GM21528 (cell line): ENCODE measurements around the gene VPS39.

ENCODE experiments used
- ATAC-seq: cut with Tn5 transposase; IDR thresholded peaks from one replicate; pipeline ENCODE4 v1.9.1; 2021; ENCODE audit warnings: mild to moderate bottlenecking, moderate library complexity; ENCODE audit not compliant: unreplicated experiment, low FRiP score

The VPS39 gene

DNA sequence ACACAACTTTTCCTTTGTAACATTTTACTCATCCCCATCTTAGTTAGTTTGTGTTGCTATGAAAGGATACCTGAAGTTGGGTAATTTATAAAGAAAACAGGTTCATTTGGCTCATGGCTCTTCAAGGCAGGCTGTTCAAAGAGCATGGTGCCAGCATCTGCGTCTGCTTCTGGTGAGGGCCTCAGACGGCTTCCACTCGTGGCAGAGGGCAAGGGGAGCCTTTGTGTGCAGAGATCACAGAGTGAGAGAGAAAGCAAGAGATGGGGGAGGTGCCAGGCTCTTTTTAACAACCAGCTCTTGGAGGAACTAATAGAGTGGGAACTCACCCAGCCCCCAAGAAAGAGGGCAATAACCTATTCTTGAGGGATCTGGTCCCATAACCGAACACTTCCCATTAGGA is 74.7 kb downstream of the VPS39 start:
- no peak for ATAC-seq

GRCh38 chr15:42131826-42132806 is 76.0 kb downstream of the VPS39 start:
- ATAC-seq, result no peak

DNA sequence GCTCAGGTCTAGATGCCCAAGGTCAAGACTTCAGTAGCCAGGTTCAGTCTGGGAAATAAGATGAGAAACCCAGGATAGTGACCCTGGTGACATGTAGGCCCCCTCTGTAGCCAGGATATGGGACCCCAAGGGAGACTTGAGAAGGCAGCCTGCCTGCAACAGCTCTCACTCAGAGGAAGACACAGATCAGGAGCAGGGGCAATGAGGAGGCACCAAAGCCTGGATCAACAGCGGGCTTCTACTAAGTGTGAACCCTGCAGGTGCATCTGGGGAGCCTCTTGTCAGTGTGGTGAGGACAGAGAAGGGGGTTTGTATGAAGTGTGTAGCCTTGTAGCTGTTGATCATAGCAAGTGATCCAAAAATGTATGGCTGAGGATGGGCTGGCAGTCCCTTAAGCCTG is 77.1 kb downstream of the VPS39 start:
- no peak for ATAC-seq

- no peak for ATAC-seq
Observed at GRCh38 chr15:42130246-42130986, 77.7 kb downstream of the VPS39 start.

GRCh38 chr15:42129364-42129763 is 78.7 kb downstream of the VPS39 start:
- ATAC-seq, result no peak

DNA sequence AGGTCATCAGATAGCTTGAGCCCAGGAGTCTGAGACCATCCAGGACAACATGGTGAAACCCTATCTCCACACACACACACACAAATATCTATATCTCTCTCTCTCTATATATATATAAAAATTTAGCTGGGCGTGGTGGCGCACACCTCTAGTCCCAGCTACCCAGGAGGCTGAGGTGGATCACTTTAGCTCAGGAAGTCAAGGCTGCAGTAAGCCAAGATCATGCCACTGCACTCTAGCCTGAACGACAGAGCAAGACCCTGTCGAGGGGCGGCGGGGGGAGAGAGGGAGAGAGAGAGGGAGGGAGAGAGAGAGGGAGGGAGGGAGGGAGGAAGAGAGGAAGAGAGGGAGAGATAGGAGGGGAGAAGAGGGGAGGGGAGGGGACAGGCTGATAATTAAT is 79.6 kb downstream of the VPS39 start:
- ATAC-seq, result no peak

DNA sequence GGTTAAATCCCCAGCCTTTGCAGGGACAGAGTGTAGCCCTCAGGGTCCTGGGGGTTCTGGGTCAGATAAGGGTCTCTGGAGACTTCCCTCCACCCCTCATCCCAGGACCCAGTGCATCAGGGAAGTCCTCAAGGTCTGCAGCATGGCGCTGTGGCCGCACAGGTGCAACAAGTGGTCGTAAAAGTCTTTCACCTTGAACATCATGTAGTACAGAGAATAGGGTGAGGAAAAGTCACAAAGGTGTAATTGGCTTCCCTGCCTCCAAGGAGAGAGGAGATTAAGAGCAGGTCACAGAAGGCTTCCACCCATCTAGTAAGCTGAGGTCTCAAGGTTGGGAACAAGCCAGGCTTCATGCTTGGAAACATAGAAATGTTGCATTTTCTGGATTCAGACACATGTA is 84.6 kb downstream of the VPS39 start:
- ATAC-seq, result no peak

DNA sequence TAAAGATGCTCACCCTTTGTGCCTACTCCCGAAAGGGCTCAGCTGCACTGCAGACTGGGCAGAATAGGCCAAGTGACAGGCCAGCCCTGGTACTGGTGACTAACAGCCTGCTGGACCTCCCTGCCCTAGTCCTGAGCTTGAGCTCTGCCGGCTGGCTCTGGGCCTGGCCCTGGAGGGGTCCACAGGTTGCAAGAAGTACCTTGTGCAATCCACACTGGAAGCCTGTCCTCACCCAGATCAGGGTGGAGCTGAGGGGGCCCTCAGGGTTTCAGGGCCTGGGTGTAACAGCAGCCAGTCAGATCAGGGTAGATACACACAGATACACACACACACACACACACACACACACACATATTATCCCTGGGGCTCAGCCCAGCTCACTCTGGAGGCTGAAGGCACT is 86.4 kb downstream of the VPS39 start:
- no peak for ATAC-seq

GRCh38 chr15:42121021-42121420 is 87.1 kb downstream of the VPS39 start:
- no peak for ATAC-seq

- no peak for ATAC-seq
Observed at GRCh38 chr15:42120285-42120684, 87.8 kb downstream of the VPS39 start.

DNA sequence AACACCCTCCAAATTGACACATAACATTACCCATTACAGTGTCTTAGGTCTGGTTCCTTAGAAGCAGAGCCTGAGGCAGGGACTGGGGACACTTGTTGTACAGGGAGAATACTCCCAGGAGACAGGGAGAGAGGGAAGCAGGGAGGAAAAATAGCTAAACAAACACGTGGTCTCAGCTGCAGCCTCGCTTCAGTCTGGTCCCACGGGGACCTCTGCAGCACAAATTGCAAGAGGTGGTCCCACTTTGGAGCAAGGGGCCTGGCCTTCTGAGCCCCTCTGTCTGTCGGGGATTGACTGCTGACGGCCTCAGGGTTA is 88.7 kb downstream of the VPS39 start:
- ATAC-seq, result no peak

DNA sequence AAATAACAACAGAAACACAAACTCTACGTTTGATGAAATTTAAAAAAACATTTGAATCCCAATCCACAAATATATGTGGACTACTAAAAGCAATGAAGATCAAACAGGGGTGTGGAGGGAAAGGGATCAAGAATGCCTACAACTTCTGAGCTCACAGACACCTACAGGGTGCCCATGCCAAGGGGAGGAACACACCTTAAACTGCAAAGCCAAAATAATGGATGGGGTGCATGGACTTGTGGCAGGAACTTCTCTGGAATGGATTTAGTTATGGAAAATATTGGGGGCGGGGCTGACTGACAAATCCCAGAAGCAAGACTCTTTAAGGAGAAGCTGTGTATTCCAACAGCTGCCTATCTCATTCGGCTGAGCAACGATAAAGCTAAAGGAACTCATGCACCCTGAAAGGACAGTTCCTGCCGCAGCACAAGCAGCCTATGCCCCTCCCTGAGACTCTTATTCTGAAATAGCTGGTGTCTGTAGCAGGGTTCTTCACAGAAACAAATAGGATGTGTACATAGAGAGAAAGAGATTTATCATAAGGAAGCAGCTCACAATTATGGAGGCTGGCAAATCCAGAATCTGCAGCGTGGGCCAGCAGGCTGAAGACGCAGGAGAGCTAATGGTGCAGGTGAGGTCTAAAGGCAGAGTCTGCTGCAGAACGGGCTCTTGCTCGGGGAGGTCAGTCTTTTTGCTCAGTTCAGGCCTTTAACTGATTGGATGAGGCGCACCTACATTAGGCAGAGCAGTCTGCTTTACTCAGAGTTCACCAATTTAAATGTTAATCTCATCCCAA is 89.3 kb downstream of the VPS39 start:
- no peak for ATAC-seq

DNA sequence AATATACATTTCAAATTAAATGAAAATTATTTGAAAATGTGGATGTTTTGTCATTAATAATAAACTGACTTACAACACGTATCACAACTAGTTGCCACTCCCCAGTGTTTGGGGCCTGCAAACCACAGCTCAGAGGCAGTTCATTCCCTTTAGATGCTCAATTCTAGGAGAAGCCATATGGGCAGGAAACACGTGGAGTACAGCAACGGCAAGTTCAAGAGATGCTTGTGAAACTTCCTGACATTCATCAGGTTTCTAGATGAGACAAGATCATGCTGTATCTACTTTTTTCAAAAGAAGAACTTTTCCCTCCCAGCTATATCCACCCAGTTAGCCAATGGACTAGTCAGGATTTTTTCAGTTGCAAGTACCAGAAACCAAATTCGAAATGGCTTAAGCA is 96.2 kb downstream of the VPS39 start:
- no peak for ATAC-seq

DNA sequence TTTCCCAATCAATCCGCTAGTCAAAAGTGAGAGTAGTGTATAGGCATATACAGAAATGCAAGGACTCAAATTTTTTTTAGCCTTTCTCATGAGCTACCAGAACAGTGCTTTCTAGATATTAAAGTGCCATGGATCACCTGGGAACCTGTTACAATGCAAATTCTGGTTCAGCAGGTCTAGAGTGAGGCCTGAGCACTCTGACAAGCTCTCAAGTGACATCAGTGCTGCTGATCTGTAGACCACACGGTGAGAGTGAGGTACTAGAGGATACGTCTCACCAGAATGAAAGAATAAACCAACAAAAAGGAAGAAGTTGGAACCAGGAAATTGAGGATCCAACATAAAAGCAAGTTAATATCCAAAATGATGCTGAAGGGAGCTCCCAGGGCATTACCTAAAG is 97.7 kb downstream of the VPS39 start:
- ATAC-seq, result no peak

- no peak for ATAC-seq
Observed at GRCh38 chr15:42108806-42109205, 99.3 kb downstream of the VPS39 start.
